Heart left ventricle (tissue), 13 donors: Measurements from ENCODE around the gene C16orf82.

Source experiments
- CTCF ChIP-seq, 12 donors: fragments of 200-600 bp; sonication (generic) in 4 of 12; IDR thresholded peaks; one replicate each; pipeline versions ENCODE4 v1.5.0 to v1.8.0; 2018 to 2022; ENCODE audit warnings: antibody characterized with exemption in 12 of 12, mild to moderate bottlenecking in 5 of 12
- POLR2A ChIP-seq, 2 donors: fragments of 450-650 bp; IDR thresholded peaks; one replicate each; pipeline ENCODE4 v1.6.1; 2017; ENCODE audit warnings: antibody characterized with exemption in 2 of 2, mild to moderate bottlenecking in 2 of 2, moderate library complexity in 2 of 2
- donor health status: ischemic (EF 13 %, LVEDD 7.1; RV severe dilation, severe dysfunction).
- donor health status: DM: no; HTN: yes; CAD: no.
- donor health status: DM: no; HTN: no; CAD: no.
- donor health status: ischemic (EF 25% LVEDD 6.9; RV normal size, moderate dysfunction).
- donor health status: ischemic (EF 25% LVEDD 5.7; RV mildly dilated, moderate dysfunction).
- donor health status: ischemic (EF 35%, LVEDD 5.7; RV mildly dilated, moderate dysfunction).
- donor health status: nonischemic (EF 11% LVEDD 7.7; RV severe dilation, severe dysfunction).
- donor health status: DM: yes; HTN: yes; CAD: no.
- donor health status: PGD.
- donor health status: ischemic (EF 29% LVEDD 5.4; RV normal size, mild dysfunction).
- donor health status: nonischemic (EF 23%, LVEDD 6.1; RV moderate dilation, normal function).

- TF ChIP-seq POLR2A (IDR thresholded peaks at IDR 0.05), result no peak
- TF ChIP-seq CTCF (IDR thresholded peaks at IDR 0.05), result no peak
Measured at GRCh38 chr16:27084307-27085028, 17.7 kb downstream of the C16orf82 start.
